Fibroblast of skin of right biceps (primary cell): ENCODE data around the gene SPTLC2.

Experiments
- DNase-seq: peaks from one replicate; pipeline ENCODE4 v3.0.0-alpha.2; 2013

SPTLC2 gene

DNA sequence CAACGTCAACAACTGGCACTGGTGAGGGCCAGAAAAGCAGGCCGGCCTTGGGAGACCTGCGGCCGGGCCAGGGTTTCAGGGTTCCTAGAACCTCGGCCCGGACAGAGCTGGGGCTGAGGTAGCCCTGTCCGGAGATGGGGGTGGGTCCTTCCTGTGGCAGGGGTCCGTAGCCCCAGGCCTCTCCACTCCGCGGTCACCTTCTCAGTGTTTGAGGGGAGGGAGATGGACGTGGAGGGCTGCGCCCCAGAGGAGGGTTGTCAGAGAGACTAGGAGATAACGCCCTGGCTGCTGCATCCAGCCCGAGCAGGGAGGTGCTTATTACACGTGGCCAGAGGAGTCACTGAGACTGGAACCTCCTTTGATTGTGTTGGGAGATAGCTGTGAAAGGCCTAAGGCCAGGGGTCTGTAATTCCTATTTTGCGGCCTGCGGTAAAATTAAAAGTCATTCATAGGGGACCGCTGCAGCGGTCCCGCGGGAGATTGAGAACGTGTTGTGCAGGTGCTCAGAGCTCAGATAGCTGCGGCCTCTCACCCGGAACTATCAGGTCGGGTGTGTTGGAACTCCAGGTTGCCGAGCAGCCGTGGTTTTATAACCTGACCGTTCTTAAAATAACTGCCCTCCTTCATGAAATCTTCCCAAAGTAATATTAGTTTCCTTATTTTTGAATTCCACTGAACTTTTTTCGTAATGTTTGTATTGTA, 158.0 kb downstream of the SPTLC2 start:
- peak; percentile 26 for DNase-seq

DNA sequence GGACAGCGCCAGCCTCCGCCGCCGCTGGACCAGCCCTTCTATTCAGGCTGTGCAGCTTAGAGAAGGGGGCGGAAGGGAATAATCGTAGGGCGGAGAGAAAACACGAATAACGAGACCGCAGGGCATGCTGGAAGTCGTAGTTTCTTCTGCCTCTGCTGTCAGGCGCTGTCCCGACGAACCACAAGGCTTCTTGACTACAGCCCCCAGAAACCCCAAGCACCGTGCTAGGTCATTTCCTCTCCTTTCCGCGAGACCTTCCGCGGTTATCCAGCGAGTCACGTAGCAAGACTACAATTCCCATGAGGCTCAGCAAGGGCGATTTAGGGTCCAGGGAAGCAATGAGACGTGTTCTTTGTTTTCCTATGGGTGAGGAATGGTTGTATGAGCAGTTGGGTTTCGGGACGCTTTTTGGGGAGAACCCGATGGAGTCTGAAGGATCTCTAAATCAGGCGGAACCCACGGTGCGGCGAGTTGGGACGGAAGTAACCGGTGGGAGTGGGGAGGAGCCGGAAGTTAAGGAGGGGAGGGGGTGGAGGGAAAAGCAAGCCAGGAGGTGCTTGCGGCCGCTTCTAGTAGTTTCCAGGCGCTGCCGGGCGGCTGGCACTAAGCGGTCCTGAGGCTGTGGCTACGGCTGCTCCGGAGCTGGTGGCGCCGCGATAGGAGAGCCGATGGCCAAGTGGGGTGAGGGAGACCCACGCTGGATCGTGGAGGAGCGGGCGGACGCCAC, 158.8 kb downstream of the SPTLC2 start, which contains the start of the genes AHSA1 and VIPAS39:
AHSA1 (plus strand) TSS at position 572 of the 727 bp plus-strand sequence; CDS start at position 669, 97 bp downstream.
VIPAS39 (minus strand) TSS at position 80 of the 727 bp plus-strand sequence. CDS start 3,499 bp downstream, outside the sequence.
- DNase-seq = peak; percentile 99

- no peak for DNase-seq
Measured at GRCh38 chr14:77457115-77457521, 159.3 kb downstream of the SPTLC2 start.
